ENCODE measurements around the gene ATP1B1. TPM values are rescaled to one million over a fixed set of nuclear protein-coding genes. Genes with fewer than 3 reads are reported as not detected.
A peak's percentile ranks its signal among the peaks of the same experiment; 100 is the strongest.

Gene ATP1B1
- total and polyA plus RNA-seq, 9 of the 15 experiments (the other 6 are each of a cell fraction or from before 2014, with no cell fraction given): 0.76 to 3.0 (median 1.7) TPM

GRCh38 chr1:169099561-169099960, 6.9 kb upstream of the ATP1B1 start (continued):
- TF ChIP-seq RBM39 (optimal IDR thresholded peaks at IDR 0.05; ENCODE audit: low read depth, low read length): no peak
- TF ChIP-seq FOSL1 (tag; conservative IDR thresholded peaks at IDR 0.05): no peak
- TF ChIP-seq ZNF24 (IDR thresholded peaks at IDR 0.05): no peak
- TF ChIP-seq IRF2 (CRISPR knock-in tag; IDR thresholded peaks at IDR 0.05): no peak

GRCh38 chr1:169100208-169100607, 6.3 kb upstream of the ATP1B1 start:
- peaks cover 15 to 48% of the 10 kb centered on the region in 2 experiments for H3K27me3 ChIP-seq (ENCODE audit: control insufficient read depth in 2 of 2, insufficient read depth in 2 of 2, low read length in 2 of 2)
- no peak overlapping the region for H2AFZ ChIP-seq (ENCODE audit: low read depth, low read length)
- no peak overlapping the region for H3K4me2 ChIP-seq (ENCODE audit: insufficient read depth, low read length)
- CTCF ChIA-PET (ENCODE audit: low intra/inter-chr PET ratio): no interaction called here
- no peaks in the 10 kb centered on the region for H3K9me1 ChIP-seq (ENCODE audit: control insufficient read depth, insufficient read depth, low read length)
- no peak overlapping the region for H3K9ac ChIP-seq (ENCODE audit: insufficient read depth in 1 of 2, low read depth in 2 of 2, low read length in 2 of 2)
- no peaks in the 10 kb centered on the region for H3K36me3 ChIP-seq (ENCODE audit: control insufficient read depth, insufficient read depth, low read length)
- FAIRE-seq (no peak), DNase-seq (ENCODE audit: extremely low read depth in 1 of 4, low spot score in 3 of 4) (no peak), ATAC-seq (peak; percentile 31; the same call in 1 of the 3 replicates)
- no peaks in the 10 kb centered on the region for H4K20me1 ChIP-seq (replicated peaks; ENCODE audit: control insufficient read depth, insufficient read depth, low read length)
- POLR2A ChIA-PET: interaction anchor here (0.6 to 1.2 kb wide), 3 partner anchors 8 to 32 kb away, joined by 3 read pairs; no protein-coding TSS in a partner anchor
- intact Hi-C loops (cut with micrococcal nuclease): loop anchor here (10.0 kb wide), 1 partner anchor 445 kb away; no protein-coding TSS in a partner anchor
- H3K9me3 ChIP-seq (replicated peaks; ENCODE audit: control insufficient read depth, insufficient read depth, low read depth, low read length): no peaks in the 10 kb centered on the region
- WGBS (ENCODE audit: insufficient coverage, low coverage, missing lambda C conversion rate): 0% methylated on average over 1 of the region's 1 CpG
- BruUV-seq (replicated peaks): no TSS peak
- in situ Hi-C loops (cut with MboI): no loop called here
- no peaks in the 10 kb centered on the region for H3K4me1 ChIP-seq (replicated peaks in 1 of 2; ENCODE audit: control insufficient read depth in 2 of 2, insufficient read depth in 2 of 2, low read length in 2 of 2)
- no peak overlapping the region for H3K4me3 ChIP-seq
- H3K79me2 ChIP-seq (ENCODE audit: control insufficient read depth, insufficient read depth, low read length): no peaks in the 10 kb centered on the region
- H3K27ac ChIP-seq (ENCODE audit: extremely low read depth, low read depth, low read length): no peak overlapping the region
- no peak for TF ChIP-seq RAD51 (IDR thresholded peaks at IDR 0.05; ENCODE audit: borderline replicate concordance, low read depth)
- no peak for TF ChIP-seq THAP12 (CRISPR knock-in tag; IDR thresholded peaks at IDR 0.05)
- no peak for TF ChIP-seq AFF4 (CRISPR knock-in tag; IDR thresholded peaks at IDR 0.05)
- TF ChIP-seq XRCC3 (IDR thresholded peaks at IDR 0.05): no peak
